Testis (tissue), 3 donors: ENCODE data around the gene EXOSC9. TPM values are rescaled to one million over a fixed set of nuclear protein-coding genes. Genes with fewer than 3 reads are reported as not detected.

Experiments used
- DNase-seq: peaks from one replicate; pipeline ENCODE4 v3.0.0-alpha.2; 2019
- H3K27ac ChIP-seq, 2 donors: fragments of 200-600 bp; sonication (generic); one replicate each; pipeline ENCODE4 v1.5.1; 2019
- H3K27me3 ChIP-seq: fragments of 200-600 bp; sonication (generic); one replicate; pipeline ENCODE4 v1.5.1; 2019
- H3K36me3 ChIP-seq: fragments of 200-600 bp; sonication (generic); one replicate; pipeline ENCODE4 v1.5.1; 2017; ENCODE audit warnings: low read depth; ENCODE audit errors: missing control alignments
- H3K4me1 ChIP-seq: fragments of 200-600 bp; sonication (generic); one replicate; pipeline ENCODE4 v1.5.1; 2019
- H3K4me3 ChIP-seq, 2 donors: fragments of 200-600 bp; sonication (generic); one replicate each; pipeline ENCODE4 v1.5.1; 2017 to 2019
- H3K9me3 ChIP-seq: fragments of 200-600 bp; sonication (generic); one replicate; pipeline ENCODE4 v1.5.1; 2017
- POLR2A ChIP-seq: fragments of 450-650 bp; IDR thresholded peaks from one replicate; pipeline ENCODE4 v1.6.1; 2017; ENCODE audit warnings: antibody characterized with exemption, mild to moderate bottlenecking, moderate library complexity
- WGBS, 2 donors: methylation state at CpG; one replicate each; pipeline ENCODE4 v1.1.5; 2018; 5-methylcytosine and 5-hydroxymethylcytosine counted together
- intact Hi-C: fragments of 100-400 bp; cut with DNase I; formaldehyde crosslinking; loops from one replicate; pipeline ENCODE4 v1.15.1; 2023; ENCODE audit warnings: low total_unique reads
- polyA plus RNA-seq: library from polyadenylated mRNA; stranded (reverse); fragments of 350-450 nt; fragmentation: Illumina TruSeq; extraction: RNeasy Lipid Tissue Mini Kit (QIAGEN cat#74804); gene quantifications from one replicate; pipeline ENCODE4 v1.2.3, GENCODE V29; 2014; ENCODE audit warnings: low read depth, low replicate concordance; ENCODE audit not compliant: insufficient read depth
- total RNA-seq, 2 donors: library from RNA; depleted of rRNA; stranded (reverse); fragments of >200 nt; gene quantifications; one replicate each; pipeline ENCODE4 v1.2.3, GENCODE V29; 2016
- TF ChIP-seq, protein P1 (sequence below), 3 experiments: fragments of 450-650 bp in 2 of 3; fragments of 200-600 bp in 1 of 3; sonication (generic) in 1 of 3; IDR thresholded peaks; one replicate each; pipeline ENCODE4 v1.5.1; 2016 to 2019; ENCODE audit warnings: antibody characterized with exemption in 3 of 3, mild to moderate bottlenecking in 2 of 3, moderate library complexity in 1 of 3

The EXOSC9 gene
- total and polyA plus RNA-seq, 3 donors from 2014 or later = 52.2 to 74.6 (median 55.7) TPM

DNA sequence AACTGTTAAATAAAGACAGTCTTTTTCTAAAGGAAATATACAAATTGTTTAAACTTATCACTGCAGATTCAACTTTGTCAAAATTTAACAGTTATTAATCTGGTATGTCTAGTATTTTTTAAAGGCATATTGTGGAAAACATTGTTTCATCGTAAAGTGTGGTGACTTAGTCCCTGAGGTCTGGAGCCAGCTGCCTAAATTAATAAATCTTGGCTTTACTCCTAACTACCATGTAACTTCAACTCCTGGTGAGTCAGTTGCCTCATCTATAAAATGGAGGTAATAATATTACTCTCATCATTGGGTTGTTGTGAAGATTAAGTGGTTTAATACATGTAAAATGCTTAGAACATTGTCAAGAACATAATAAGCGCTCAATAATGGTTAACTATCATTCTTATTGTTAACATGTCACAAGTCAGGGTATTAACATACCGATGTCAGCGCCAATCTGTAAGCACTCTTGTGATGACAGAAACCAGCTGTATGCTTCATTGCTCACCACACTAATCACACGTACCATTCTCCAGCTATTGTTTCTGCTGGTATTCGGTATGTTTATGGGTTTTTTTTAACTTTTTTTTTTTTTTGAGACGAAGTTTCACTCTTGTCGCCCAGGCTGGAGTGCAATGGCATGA, 22.0 kb upstream of the EXOSC9 start:
- 84 to 92% methylated on average over 8 of the region's 8 CpGs for WGBS, 2 donors
- DNase-seq = no peak
- Histone ChIP-seq H3K9me3 (no peaks in the 10 kb centered on the region), H3K27ac (no peak overlapping the region), H3K36me3 (no peaks in the 10 kb centered on the region), H3K4me1 (no peaks in the 10 kb centered on the region), H3K27me3 (no peaks in the 10 kb centered on the region), H3K4me3 (no peak overlapping the region)
- TF ChIP-seq, protein P1, sequence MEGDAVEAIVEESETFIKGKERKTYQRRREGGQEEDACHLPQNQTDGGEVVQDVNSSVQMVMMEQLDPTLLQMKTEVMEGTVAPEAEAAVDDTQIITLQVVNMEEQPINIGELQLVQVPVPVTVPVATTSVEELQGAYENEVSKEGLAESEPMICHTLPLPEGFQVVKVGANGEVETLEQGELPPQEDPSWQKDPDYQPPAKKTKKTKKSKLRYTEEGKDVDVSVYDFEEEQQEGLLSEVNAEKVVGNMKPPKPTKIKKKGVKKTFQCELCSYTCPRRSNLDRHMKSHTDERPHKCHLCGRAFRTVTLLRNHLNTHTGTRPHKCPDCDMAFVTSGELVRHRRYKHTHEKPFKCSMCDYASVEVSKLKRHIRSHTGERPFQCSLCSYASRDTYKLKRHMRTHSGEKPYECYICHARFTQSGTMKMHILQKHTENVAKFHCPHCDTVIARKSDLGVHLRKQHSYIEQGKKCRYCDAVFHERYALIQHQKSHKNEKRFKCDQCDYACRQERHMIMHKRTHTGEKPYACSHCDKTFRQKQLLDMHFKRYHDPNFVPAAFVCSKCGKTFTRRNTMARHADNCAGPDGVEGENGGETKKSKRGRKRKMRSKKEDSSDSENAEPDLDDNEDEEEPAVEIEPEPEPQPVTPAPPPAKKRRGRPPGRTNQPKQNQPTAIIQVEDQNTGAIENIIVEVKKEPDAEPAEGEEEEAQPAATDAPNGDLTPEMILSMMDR (IDR thresholded peaks at IDR 0.05) = no peak
- TF ChIP-seq POLR2A = no peak
- intact Hi-C loops = no loop called here

DNA sequence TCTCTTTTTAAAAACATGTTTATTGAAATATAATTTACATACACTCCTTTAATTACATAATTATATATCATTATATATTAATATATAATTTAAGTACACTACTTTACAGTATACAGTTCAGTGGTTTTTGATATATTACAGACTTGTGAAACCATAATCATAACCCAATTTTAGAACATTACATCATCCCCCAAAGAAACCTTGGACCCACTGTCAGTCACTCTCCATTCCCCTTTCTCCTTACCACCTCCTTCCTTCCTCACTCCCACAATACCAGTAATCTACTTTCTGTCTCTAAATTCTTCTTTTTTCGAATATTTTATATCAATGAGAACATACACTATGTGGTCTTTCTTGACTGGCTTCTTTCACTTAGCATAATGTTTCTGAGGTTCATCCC, 17.9 kb upstream of the EXOSC9 start:
- Histone ChIP-seq H3K9me3 (no peaks in the 10 kb centered on the region), H3K27me3 (no peaks in the 10 kb centered on the region), H3K36me3 (no peaks in the 10 kb centered on the region), H3K27ac (no peak overlapping the region), H3K4me3 (no peak overlapping the region), H3K4me1 (no peaks in the 10 kb centered on the region)
- no peak for DNase-seq
- intact Hi-C loops = no loop called here
- 67 to 78% methylated on average over 1 of the region's 1 CpG for WGBS, 2 donors
- TF ChIP-seq POLR2A = no peak
- TF ChIP-seq, protein P1 (IDR thresholded peaks at IDR 0.05) = no peak

DNA sequence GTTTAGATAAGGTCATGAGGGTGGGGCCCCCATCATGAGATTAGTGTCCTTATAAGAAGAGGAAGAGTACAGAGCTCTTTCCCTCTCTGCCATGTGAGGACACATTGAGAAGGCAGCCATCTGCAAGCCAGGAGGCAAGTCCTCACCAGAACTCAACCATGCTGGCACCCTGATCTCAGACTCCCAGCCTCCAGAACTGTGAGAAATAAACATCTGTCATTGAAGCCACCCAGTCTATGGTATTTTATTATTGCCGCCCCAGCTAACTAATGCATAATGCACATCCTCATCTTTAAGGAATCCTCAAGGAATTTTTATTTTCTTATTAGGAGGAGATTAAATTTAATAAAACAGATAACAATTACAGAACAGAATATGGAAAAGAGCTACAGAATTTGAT, 16.7 kb upstream of the EXOSC9 start:
- 36 to 100% methylated on average over 1 of the region's 1 CpG for WGBS, 2 donors
- intact Hi-C loops = no loop called here
- DNase-seq = no peak
- Histone ChIP-seq H3K27ac (no peak overlapping the region), H3K36me3 (no peaks in the 10 kb centered on the region), H3K4me3 (no peak overlapping the region), H3K4me1 (no peaks in the 10 kb centered on the region), H3K27me3 (no peaks in the 10 kb centered on the region), H3K9me3 (no peaks in the 10 kb centered on the region)
- TF ChIP-seq POLR2A = no peak
- TF ChIP-seq, protein P1 (IDR thresholded peaks at IDR 0.05) = no peak

DNA sequence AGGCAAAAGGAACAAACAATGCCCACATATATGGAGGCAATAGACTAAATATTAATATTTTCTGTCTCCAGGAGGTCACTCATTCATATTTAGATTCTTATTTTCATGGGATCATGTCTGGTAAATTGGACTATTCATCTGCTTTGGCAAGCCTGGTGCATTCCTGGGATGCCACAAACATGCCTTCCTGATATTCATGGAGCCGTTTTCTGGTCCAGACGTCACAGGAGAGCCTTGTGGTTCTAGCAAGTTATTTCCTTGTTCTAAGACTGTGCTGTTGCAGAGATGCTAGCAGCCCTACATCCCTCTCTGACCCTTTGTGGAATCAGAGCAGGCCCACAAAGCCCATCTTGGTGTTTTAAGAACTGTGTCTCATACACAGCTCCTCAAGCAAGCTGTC, 16.1 kb upstream of the EXOSC9 start:
- no peak overlapping the region for H3K27ac ChIP-seq
- no peaks in the 10 kb centered on the region for H3K27me3 ChIP-seq
- no peak for DNase-seq
- 22 to 51% methylated on average over 2 of the region's 2 CpGs for WGBS, 2 donors
- H3K36me3 ChIP-seq = no peaks in the 10 kb centered on the region
- H3K9me3 ChIP-seq = no peaks in the 10 kb centered on the region
- H3K4me3 ChIP-seq = no peak overlapping the region
- TF ChIP-seq POLR2A = no peak
- TF ChIP-seq, protein P1 (IDR thresholded peaks at IDR 0.05) = no peak
- intact Hi-C loops = no loop called here
- no peaks in the 10 kb centered on the region for H3K4me1 ChIP-seq

DNA sequence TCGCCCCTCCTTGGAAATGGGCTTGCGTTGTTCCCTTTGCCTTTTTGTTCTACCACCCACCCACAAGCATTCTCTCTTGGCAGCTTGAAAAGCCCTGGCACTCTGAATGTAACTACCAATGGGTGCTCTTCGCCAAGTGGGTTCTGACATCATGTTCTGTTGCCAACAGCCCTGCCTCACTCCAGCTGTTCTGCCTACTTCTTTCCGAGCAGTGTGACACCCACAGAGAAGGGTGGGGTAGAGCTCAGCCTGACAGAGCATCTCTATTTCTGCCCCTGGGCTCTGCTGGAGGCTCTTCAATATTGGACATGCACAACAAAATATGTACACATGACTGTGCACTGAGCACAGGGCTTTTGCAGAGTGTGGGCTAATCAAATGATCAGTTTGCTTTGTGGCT, 15.6 kb upstream of the EXOSC9 start:
- no peaks in the 10 kb centered on the region for H3K4me1 ChIP-seq
- no peaks in the 10 kb centered on the region for H3K27me3 ChIP-seq
- intact Hi-C loops = no loop called here
- H3K4me3 ChIP-seq = no peak overlapping the region
- no peaks in the 10 kb centered on the region for H3K9me3 ChIP-seq
- WGBS, 2 donors = 63 to 77% methylated on average over 4 of the region's 4 CpGs
- no peak overlapping the region for H3K27ac ChIP-seq
- no peaks in the 10 kb centered on the region for H3K36me3 ChIP-seq
- DNase-seq = no peak
- TF ChIP-seq POLR2A = no peak
- TF ChIP-seq, protein P1 (IDR thresholded peaks at IDR 0.05) = no peak
